H1 (cell line): Measurements from ENCODE around the gene PRTN3. TPM values are rescaled to one million over a fixed set of nuclear protein-coding genes. Genes with fewer than 3 reads are reported as not detected.

Experiments used
- CEBPB ChIP-seq: IDR thresholded peaks from 2 replicates; pipeline ENCODE4 v1.6.1; 2012; ENCODE audit warnings: low read depth, low read length
- EZH2 ChIP-seq: fragments of 200-600 bp; sonication (generic); IDR thresholded peaks from 2 replicates; pipeline ENCODE4 v1.7.1; 2012; ENCODE audit warnings: low read depth, mild to moderate bottlenecking, moderate library complexity, low read length, inconsistent platforms; ENCODE audit not compliant: severe bottlenecking
- GTF2F1 ChIP-seq: IDR thresholded peaks from 2 replicates; pipeline ENCODE4 v1.6.1; 2012; ENCODE audit warnings: low read depth, low read length, improper control_type of control experiment, borderline replicate concordance
- HDAC6 ChIP-seq: IDR thresholded peaks from one replicate; pipeline ENCODE4 v1.7.1; 2012; ENCODE audit warnings: low read depth, mild to moderate bottlenecking, inconsistent platforms, low read length, moderate library complexity
- MAFK ChIP-seq: IDR thresholded peaks from 2 replicates; pipeline ENCODE4 v1.6.1; 2012; ENCODE audit warnings: low read depth, mild to moderate bottlenecking, improper control_type of control experiment, low read length
- RAD21 ChIP-seq, 2 experiments: IDR thresholded peaks in 1 of 2; conservative IDR thresholded peaks in 1 of 2; 2 replicates each; pipeline ENCODE4 v1.6.1; 2011; ENCODE audit warnings: low read depth in 2 of 2, low read length in 2 of 2, improper control_type of control experiment in 1 of 2, inconsistent platforms in 1 of 2, mild to moderate bottlenecking in 1 of 2, moderate library complexity in 1 of 2
- RXRA ChIP-seq: IDR thresholded peaks from 2 replicates; pipeline ENCODE4 v1.6.1; 2011; ENCODE audit warnings: low read depth, mild to moderate bottlenecking, low read length, moderate library complexity; ENCODE audit not compliant: insufficient read depth
- SIX5 ChIP-seq: IDR thresholded peaks from 2 replicates; pipeline ENCODE4 v1.6.1; 2011; ENCODE audit warnings: mild to moderate bottlenecking, low read depth, low read length
- TAF7 ChIP-seq: optimal IDR thresholded peaks from 2 replicates; pipeline ENCODE3; 2011; ENCODE audit warnings: low read depth, mild to moderate bottlenecking, inconsistent platforms, low read length, moderate library complexity, borderline replicate concordance
- polyA plus RNA-seq, 7 experiments: library from polyadenylated mRNA; depleted of rRNA in 3 of 7; stranded (reverse) in 5 of 7; unstranded in 2 of 7; fragments of >200 nt in 5 of 7; fragments of 200-250 nt in 2 of 7; gene quantifications; 1 replicate in 5 of 7; 2 replicates in 1 of 7; 4 replicates in 1 of 7; pipeline versions ENCODE4 v1.2.1 to v1.2.3, GENCODE V29; 2011 to 2013; ENCODE audit warnings: missing spikeins in 2 of 7, mixed read lengths in 2 of 7
- total RNA-seq: library from RNA; stranded (reverse); fragmentation: NEBNext Ultra II Directional; extraction: Animal tissue kit (Norgen Biotek cat#: 25700); gene quantifications from 2 replicates; pipeline ENCODE4 v1.2.1, GENCODE V29; 2021

Gene PRTN3
- total and polyA plus RNA-seq, 2 of the 8 experiments (the other 6 are each of a cell fraction or from before 2014, with no cell fraction given) = 0.39 to 2.1 TPM

GRCh38 chr19:888581-889385 is 48.0 kb downstream of the PRTN3 start (continued):
- no peak for TF ChIP-seq SIX5
- TF ChIP-seq RXRA = no peak
- no peak for TF ChIP-seq GTF2F1
- no peak for TF ChIP-seq EZH2
- TF ChIP-seq CEBPB = no peak
- no peak for TF ChIP-seq RAD21 (IDR thresholded peaks at IDR 0.05 in 1 of 2, conservative IDR thresholded peaks at IDR 0.05 in 1 of 2; ENCODE audit: low read depth in 2 of 2, low read length in 2 of 2)
- no peak for TF ChIP-seq TAF7
- TF ChIP-seq HDAC6 = no peak
- no peak for TF ChIP-seq MAFK
- TF ChIP-seq, all 59 proteins: peak for 0
